ENCODE results near the gene ACP7. TPM values are rescaled to one million over a fixed set of nuclear protein-coding genes. Genes with fewer than 3 reads are reported as not detected.
"Not testable (repeated sequence)": the region's sequence is repeated elsewhere in the genome, so short reads cannot be mapped to it uniquely, and the experiment has no call there.

ACP7 gene
- total and polyA plus RNA-seq, 2 donors = 0.05 to 0.11 TPM

- 81% methylated on average over 12 of the region's 12 CpGs for WGBS
- H3K4me3 ChIP-seq (ENCODE audit: low read depth, low read length) = no peak overlapping the region
These were observed 53.0 kb downstream of the ACP7 start for GRCh38 chr19:39137131-39137530.

GRCh38 chr19:39138221-39139211 is 54.3 kb downstream of the ACP7 start:
- Histone ChIP-seq H3K36me3 (ENCODE audit: insufficient read depth) (no peaks in the 10 kb centered on the region), H3K27ac (ENCODE audit: low read depth) (no peak overlapping the region), H3K4me1 (ENCODE audit: insufficient read depth) (no peaks in the 10 kb centered on the region), H3K4me3 (ENCODE audit: low read depth, low read length) (no peak overlapping the region)
- no peak for DNase-seq (ENCODE audit: extremely low spot score)
- 87% methylated on average over 20 of the region's 20 CpGs for WGBS

More at GRCh38 chr19:39137131-39137530, 53.0 kb downstream of the ACP7 start:
- no peaks in the 10 kb centered on the region for H3K4me1 ChIP-seq (ENCODE audit: insufficient read depth)
- DNase-seq (ENCODE audit: extremely low spot score) = no peak
- H3K36me3 ChIP-seq (ENCODE audit: insufficient read depth) = no peaks in the 10 kb centered on the region
- H3K27ac ChIP-seq (ENCODE audit: low read depth) = no peak overlapping the region

GRCh38 chr19:39139305-39139874 is 55.2 kb downstream of the ACP7 start:
- Histone ChIP-seq H3K36me3 (ENCODE audit: insufficient read depth) (no peaks in the 10 kb centered on the region), H3K4me1 (ENCODE audit: insufficient read depth) (no peaks in the 10 kb centered on the region), H3K27ac (ENCODE audit: low read depth) (no peak overlapping the region), H3K4me3 (ENCODE audit: low read depth, low read length) (no peak overlapping the region)
- 53% methylated on average over 8 of the region's 8 CpGs for WGBS
- no peak for DNase-seq (ENCODE audit: extremely low spot score)

GRCh38 chr19:39139971-39140453 is 55.8 kb downstream of the ACP7 start:
- no peaks in the 10 kb centered on the region for H3K4me1 ChIP-seq (ENCODE audit: insufficient read depth)
- H3K27ac ChIP-seq (ENCODE audit: low read depth) = no peak overlapping the region
- no peaks in the 10 kb centered on the region for H3K36me3 ChIP-seq (ENCODE audit: insufficient read depth)
- no peak for DNase-seq (ENCODE audit: extremely low spot score)
- no peak overlapping the region for H3K4me3 ChIP-seq (ENCODE audit: low read depth, low read length)
- 24% methylated on average over 7 of the region's 7 CpGs for WGBS

- no peaks in the 10 kb centered on the region for H3K36me3 ChIP-seq (ENCODE audit: insufficient read depth)
- no peak for DNase-seq (ENCODE audit: extremely low spot score)
- WGBS = 82% methylated on average over 5 of the region's 5 CpGs
- H3K4me3 ChIP-seq (ENCODE audit: low read depth, low read length) = no peak overlapping the region
- peaks cover 3% of the 10 kb centered on the region for H3K4me1 ChIP-seq (ENCODE audit: insufficient read depth)
- no peak overlapping the region for H3K27ac ChIP-seq (ENCODE audit: low read depth)
These were observed 56.4 kb downstream of the ACP7 start for GRCh38 chr19:39140594-39140993.

GRCh38 chr19:39141929-39142328 is 57.8 kb downstream of the ACP7 start:
- Histone ChIP-seq H3K4me1 (ENCODE audit: insufficient read depth) (peaks cover 3% of the 10 kb centered on the region), H3K4me3 (ENCODE audit: low read depth, low read length) (no peak overlapping the region), H3K36me3 (ENCODE audit: insufficient read depth) (no peaks in the 10 kb centered on the region), H3K27ac (ENCODE audit: low read depth) (no peak overlapping the region)
- WGBS = 81% methylated on average over 11 of the region's 11 CpGs
- no peak for DNase-seq (ENCODE audit: extremely low spot score)

- Histone ChIP-seq H3K36me3 (ENCODE audit: insufficient read depth) (no peaks in the 10 kb centered on the region), H3K4me3 (ENCODE audit: low read depth, low read length) (no peak overlapping the region), H3K27ac (ENCODE audit: low read depth) (no peak overlapping the region), H3K4me1 (ENCODE audit: insufficient read depth) (peaks cover 3% of the 10 kb centered on the region)
- 89% methylated on average over 5 of the region's 5 CpGs for WGBS
- DNase-seq (ENCODE audit: extremely low spot score) = no peak
These were observed 58.5 kb downstream of the ACP7 start for GRCh38 chr19:39142630-39143029.

- not testable (repeated sequence) for H3K4me1 ChIP-seq (ENCODE audit: insufficient read depth); H3K27ac ChIP-seq (ENCODE audit: low read depth); DNase-seq (ENCODE audit: extremely low spot score); H3K36me3 ChIP-seq (ENCODE audit: insufficient read depth); H3K4me3 ChIP-seq (ENCODE audit: low read depth, low read length)
- WGBS = 83% methylated on average over 5 of the region's 5 CpGs
These were observed 59.7 kb downstream of the ACP7 start for GRCh38 chr19:39143757-39144289.

- H3K4me3 ChIP-seq (ENCODE audit: low read depth, low read length) = no peak overlapping the region
- peaks cover 3% of the 10 kb centered on the region for H3K4me1 ChIP-seq (ENCODE audit: insufficient read depth)
- H3K36me3 ChIP-seq (ENCODE audit: insufficient read depth) = no peaks in the 10 kb centered on the region
- peak overlapping the region; percentile 56 for H3K27ac ChIP-seq (ENCODE audit: low read depth)
- DNase-seq (ENCODE audit: extremely low spot score) = no peak
- WGBS = 24% methylated on average over 14 of the region's 14 CpGs
These were observed 60.3 kb downstream of the ACP7 start for GRCh38 chr19:39144290-39145071.

GRCh38 chr19:39145180-39145953 is 61.2 kb downstream of the ACP7 start:
- peak overlapping the region; percentile 56 for H3K27ac ChIP-seq (ENCODE audit: low read depth)
- H3K36me3 ChIP-seq (ENCODE audit: insufficient read depth) = no peaks in the 10 kb centered on the region
- 25% methylated on average over 26 of the region's 26 CpGs for WGBS
- DNase-seq (ENCODE audit: extremely low spot score) = no peak
- H3K4me1 ChIP-seq (ENCODE audit: insufficient read depth) = peaks cover 3% of the 10 kb centered on the region
- no peak overlapping the region for H3K4me3 ChIP-seq (ENCODE audit: low read depth, low read length)

- no peak for DNase-seq (ENCODE audit: extremely low spot score)
- Histone ChIP-seq H3K4me1 (ENCODE audit: insufficient read depth) (peaks cover 3% of the 10 kb centered on the region), H3K4me3 (ENCODE audit: low read depth, low read length) (no peak overlapping the region), H3K36me3 (ENCODE audit: insufficient read depth) (no peaks in the 10 kb centered on the region), H3K27ac (ENCODE audit: low read depth) (no peak overlapping the region)
- WGBS = 100% methylated on average over 1 of the region's 1 CpG
These were observed 61.9 kb downstream of the ACP7 start for GRCh38 chr19:39146091-39146490.

GRCh38 chr19:39146686-39147450 is 62.7 kb downstream of the ACP7 start:
- no peak overlapping the region for H3K27ac ChIP-seq (ENCODE audit: low read depth)
- H3K36me3 ChIP-seq (ENCODE audit: insufficient read depth) = no peaks in the 10 kb centered on the region
- peaks cover 3% of the 10 kb centered on the region for H3K4me1 ChIP-seq (ENCODE audit: insufficient read depth)

More at GRCh38 chr19:39146686-39147450, 62.7 kb downstream of the ACP7 start:
- no peak for DNase-seq (ENCODE audit: extremely low spot score)
- WGBS = 80% methylated on average over 7 of the region's 7 CpGs
- no peak overlapping the region for H3K4me3 ChIP-seq (ENCODE audit: low read depth, low read length)

Measured in urinary bladder (tissue), 4 donors.